ENCODE data around the gene SPRING1.

GRCh38 chr12:116735084-116735483 lies 2.8 kb downstream of the SPRING1 start:
- TF ChIP-seq CTCF (IDR thresholded peaks at IDR 0.05), result no peak
- TF ChIP-seq EP300 (IDR thresholded peaks at IDR 0.05), result no peak
